K562 (cell line): ENCODE data around the gene OPA1. TPM values are rescaled to one million over a fixed set of nuclear protein-coding genes. Genes with fewer than 3 reads are reported as not detected.

Experiments used
- ATF1 ChIP-seq, 2 experiments: fragments of 450-650 bp in 1 of 2; IDR thresholded peaks; 2 replicates each; pipeline ENCODE4 v1.6.1; 2016; ENCODE audit warnings: missing compliant biosample characterization in 1 of 2, missing genetic modification characterization in 1 of 2
- BRF2 ChIP-seq: IDR thresholded peaks from 3 replicates; pipeline ENCODE4 v1.6.1; 2011; ENCODE audit warnings: borderline replicate concordance, mild to moderate bottlenecking; ENCODE audit not compliant: insufficient read length, insufficient read depth
- C11orf30 ChIP-seq: fragments of 450-650 bp; IDR thresholded peaks from 2 replicates; pipeline ENCODE4 v1.6.1; 2016; ENCODE audit warnings: low read depth, mild to moderate bottlenecking
- CEBPZ ChIP-seq: fragments of 150-350 bp; IDR thresholded peaks from 2 replicates; pipeline ENCODE4 v1.6.1; 2014; ENCODE audit warnings: low read depth, mild to moderate bottlenecking, low read length, borderline replicate concordance
- CTBP1 ChIP-seq: fragments of 450-650 bp; IDR thresholded peaks from 2 replicates; pipeline ENCODE4 v1.6.1; 2016; ENCODE audit warnings: borderline replicate concordance
- CTCF ChIP-seq, 3 experiments: IDR thresholded peaks in 2 of 3; conservative IDR thresholded peaks in 1 of 3; 2 replicates each; pipeline ENCODE4 v1.5.1; 2011 to 2012; ENCODE audit warnings: low read length in 3 of 3, mild to moderate bottlenecking in 3 of 3, control low read depth in 2 of 3, improper control_type of control experiment in 1 of 3, inconsistent platforms in 1 of 3, low read depth in 1 of 3, mixed read lengths in 1 of 3, moderate library complexity in 1 of 3; ENCODE audit not compliant: insufficient read depth in 2 of 3
- FOS ChIP-seq: IDR thresholded peaks from 3 replicates; pipeline ENCODE4 v1.6.1; 2011; ENCODE audit not compliant: insufficient read length; ENCODE audit errors: extremely low read depth
- HDAC2 ChIP-seq: fragments of 450-650 bp; IDR thresholded peaks from 2 replicates; pipeline ENCODE4 v1.6.1; 2016; ENCODE audit warnings: mild to moderate bottlenecking
- L3MBTL2 ChIP-seq: fragments of 450-650 bp; IDR thresholded peaks from 2 replicates; pipeline ENCODE4 v1.6.1; 2016; ENCODE audit warnings: mild to moderate bottlenecking, moderate library complexity
- MAFK ChIP-seq: IDR thresholded peaks from 2 replicates; pipeline ENCODE4 v1.6.1; 2011; ENCODE audit warnings: low read length, improper control_type of control experiment
- PHF20 ChIP-seq: fragments of 450-650 bp; IDR thresholded peaks from 2 replicates; pipeline ENCODE4 v1.6.1; 2018; ENCODE audit not compliant: partially characterized antibody
- SPI1 ChIP-seq: IDR thresholded peaks from 2 replicates; pipeline ENCODE4 v1.6.1; 2011; ENCODE audit warnings: low read depth, low read length, control low read depth, borderline replicate concordance
- SUPT5H ChIP-seq: fragments of 450-650 bp; IDR thresholded peaks from 2 replicates; pipeline ENCODE4 v1.6.1; 2016
- ZNF277 ChIP-seq: fragments of 250-450 bp; sonication (Bioruptor Pico); IDR thresholded peaks from 2 replicates; pipeline ENCODE4 v1.8.0; 2022; ENCODE audit warnings: inconsistent platforms, mild to moderate bottlenecking, moderate library complexity, borderline replicate concordance
- ZNF316 ChIP-seq: fragments of 450-650 bp; IDR thresholded peaks from 2 replicates; pipeline ENCODE4 v1.6.1; 2016
- ZNF395 ChIP-seq: fragments of 200-800 bp; sonication (Bioruptor generic); IDR thresholded peaks from 2 replicates; pipeline ENCODE4 v1.6.1; 2017; ENCODE audit warnings: missing genetic modification characterization, missing compliant biosample characterization
- ZNF584 ChIP-seq: fragments of 200-800 bp; sonication (Bioruptor generic); IDR thresholded peaks from 2 replicates; pipeline ENCODE4 v1.6.1; 2016; ENCODE audit warnings: low read depth, mild to moderate bottlenecking, missing genetic modification characterization, missing compliant biosample characterization
- polyA plus RNA-seq, 8 experiments: library from polyadenylated mRNA; depleted of rRNA in 4 of 8; stranded (reverse) in 5 of 8; unstranded in 3 of 8; fragments of >200 nt; fragmentation: Nextera tagmentation in 2 of 8; fragmentation: Illumina TruSeq in 1 of 8; extraction: Ambion mirVana in 2 of 8; extraction: Trizol in 1 of 8; gene quantifications; 2 replicates each; pipeline versions ENCODE4 v1.2.1 to v1.2.3, GENCODE V29; 2011 to 2014; ENCODE audit warnings: inconsistent platforms in 1 of 8, missing spikeins in 1 of 8
- total RNA-seq, 7 experiments: library from RNA; depleted of rRNA in 6 of 7; stranded (reverse); fragments of >200 nt in 6 of 7; fragmentation: Illumina TruSeq in 2 of 7; extraction: Trizol in 2 of 7; gene quantifications; 2 replicates each; pipeline versions ENCODE4 v1.2.1 to v1.2.3, GENCODE V29; 2011 to 2021; ENCODE audit warnings: low replicate concordance in 1 of 7

The OPA1 gene
- total and polyA plus RNA-seq, 9 of the 15 experiments (the other 6 are each of a cell fraction or from before 2014, with no cell fraction given) = 19.7 to 127 (median 94.7) TPM

- TF ChIP-seq L3MBTL2 = peak; percentile 41; the same call in 1 of the 2 replicates
- peak; percentile 49; the same call in 1 of the 2 replicates for TF ChIP-seq ZNF584 (CRISPR knock-in tag)
- peak in 1 of 3 experiments; percentile 32; a peak in 2 of 6 replicates for TF ChIP-seq CTCF (IDR thresholded peaks at IDR 0.05 in 2 of 3, conservative IDR thresholded peaks at IDR 0.05 in 1 of 3; ENCODE audit: insufficient read depth in 2 of 3, low read depth in 1 of 3, low read length in 3 of 3)
- TF ChIP-seq HDAC2 = peak; percentile 50; the same call in 1 of the 2 replicates
- peak; percentile 54 for TF ChIP-seq PHF20
- no peak for TF ChIP-seq FOS
- peak; percentile 70 for TF ChIP-seq ZNF395
- TF ChIP-seq C11orf30 = peak; percentile 73
- TF ChIP-seq MAFK = peak; percentile 40; the same call in 1 of the 2 replicates
- TF ChIP-seq SPI1 = 0 out of 2 replicates have a peak, but pooled peaks have one; percentile 1
- no peak for TF ChIP-seq ATF1 (CRISPR knock-in tag; IDR thresholded peaks at IDR 0.05)
- peak; percentile 28; the same call in 1 of the 2 replicates for TF ChIP-seq ATF1 (tag; IDR thresholded peaks at IDR 0.05)
- no peak for TF ChIP-seq BRF2
- peak; percentile 60; the same call in 1 of the 2 replicates for TF ChIP-seq CTBP1
- TF ChIP-seq ZNF316 = peak; percentile 78
- 0 out of 2 replicates have a peak, but pooled peaks have one; percentile 19 for TF ChIP-seq SUPT5H
- no peak for TF ChIP-seq CEBPZ
- TF ChIP-seq ZNF277 (CRISPR knock-in tag) = no peak
These were observed 152.0 kb downstream of the OPA1 start (continued) for GRCh38 chr3:193744822-193745684.
